GM23248 (cell line): ENCODE results near the gene ARHGEF3.

Experiments
- EZH2 ChIP-seq: fragments of 200-600 bp; sonication (generic); IDR thresholded peaks from 2 replicates; pipeline ENCODE4 v1.6.1; 2018; ENCODE audit warnings: antibody characterized with exemption, mild to moderate bottlenecking; ENCODE audit not compliant: insufficient read depth, poor library complexity, severe bottlenecking
- EZH2phosphoT487 ChIP-seq: fragments of 200-600 bp; sonication (generic); IDR thresholded peaks from 2 replicates; pipeline ENCODE4 v1.6.1; 2018; ENCODE audit warnings: antibody characterized with exemption, moderate library complexity, mild to moderate bottlenecking, low read depth; ENCODE audit not compliant: insufficient read depth

- TF ChIP-seq EZH2 = no peak
- no peak for TF ChIP-seq EZH2phosphoT487
Measured at GRCh38 chr3:56812754-56813652, 11.3 kb upstream of the ARHGEF3 start.
